ENCODE results near the gene RAPGEF6. TPM values are rescaled to one million over a fixed set of nuclear protein-coding genes. Genes with fewer than 3 reads are reported as not detected.
"Not testable (repeated sequence)": the region's sequence is repeated elsewhere in the genome, so short reads cannot be mapped to it uniquely, and the experiment has no call there.

Gene RAPGEF6
- total RNA-seq, 1 donor from 2014 or later = 36.7 TPM

GRCh38 chr5:131416729-131417128 is 218.3 kb downstream of the RAPGEF6 start:
- H3K4me1 Mint-ChIP-seq (ENCODE audit: low read depth) = peaks cover 37% of the 10 kb centered on the region
- H3K27ac Mint-ChIP-seq = no peak overlapping the region
- intact Hi-C loops (cut with micrococcal nuclease) = loop anchor here (1.0 to 5.0 kb wide), 9 partner anchors 34 to 1309 kb away; partner anchors contain the start of genes HINT1 and LYRM7
- no peak overlapping the region for H3K4me3 Mint-ChIP-seq
- H3K36me3 Mint-ChIP-seq (ENCODE audit: low read depth) = peaks cover 21% of the 10 kb centered on the region
- DNase-seq (ENCODE audit: low spot score) = no peak
- no peaks in the 10 kb centered on the region for H3K9me3 Mint-ChIP-seq
- no peaks in the 10 kb centered on the region for H3K27me3 Mint-ChIP-seq (ENCODE audit: insufficient read depth)

GRCh38 chr5:131413605-131414559 is 221.1 kb downstream of the RAPGEF6 start:
- Mint-ChIP-seq H3K36me3 (ENCODE audit: low read depth) (peaks cover 33% of the 10 kb centered on the region), H3K27me3 (ENCODE audit: insufficient read depth) (no peaks in the 10 kb centered on the region), H3K4me1 (ENCODE audit: low read depth) (peaks cover 37% of the 10 kb centered on the region), H3K27ac (peak overlapping the region; percentile 91), H3K4me3 (peak overlapping the region; percentile 51), H3K9me3 (peaks cover 6% of the 10 kb centered on the region)
- peak; percentile 37 for DNase-seq (ENCODE audit: low spot score)
- intact Hi-C loops (cut with micrococcal nuclease) = loop anchor here (1.0 kb wide), 1 partner anchor 18 kb away; no protein-coding TSS in a partner anchor

GRCh38 chr5:131406975-131407638 is 227.9 kb downstream of the RAPGEF6 start:
- Mint-ChIP-seq H3K36me3 (ENCODE audit: low read depth) (peaks cover 69% of the 10 kb centered on the region), H3K27ac (no peak overlapping the region), H3K9me3 (peaks cover 16% of the 10 kb centered on the region), H3K4me3 (no peak overlapping the region), H3K4me1 (ENCODE audit: low read depth) (peaks cover 6% of the 10 kb centered on the region), H3K27me3 (ENCODE audit: insufficient read depth) (no peaks in the 10 kb centered on the region)
- no peak for DNase-seq (ENCODE audit: low spot score)
- intact Hi-C loops (cut with micrococcal nuclease) = no loop called here

DNA sequence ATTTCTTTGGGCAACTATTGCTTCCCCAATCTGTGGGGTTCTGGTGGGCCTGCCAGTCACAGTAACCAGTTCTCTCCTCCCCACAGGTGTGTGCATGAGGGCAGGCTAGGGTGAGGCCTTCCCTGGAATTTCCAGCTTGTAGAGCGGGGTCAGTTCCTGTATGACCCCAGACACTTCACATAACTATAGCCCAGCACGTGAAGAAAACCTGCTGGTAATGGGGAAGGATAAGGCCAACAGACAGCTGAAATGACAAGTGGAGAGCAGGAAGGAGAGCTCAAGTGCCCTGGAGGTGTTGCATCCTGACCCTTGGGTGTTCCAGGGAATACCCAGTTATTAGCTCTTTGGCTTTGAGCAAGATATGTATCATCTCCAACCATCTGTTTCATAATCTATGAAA is 229.0 kb downstream of the RAPGEF6 start:
- peaks cover 72% of the 10 kb centered on the region for H3K36me3 Mint-ChIP-seq (ENCODE audit: low read depth)
- no peak overlapping the region for H3K27ac Mint-ChIP-seq
- DNase-seq (ENCODE audit: low spot score) = no peak
- intact Hi-C loops (cut with micrococcal nuclease) = no loop called here
- peaks cover 19% of the 10 kb centered on the region for H3K9me3 Mint-ChIP-seq
- H3K4me1 Mint-ChIP-seq (ENCODE audit: low read depth) = peaks cover 6% of the 10 kb centered on the region
- no peak overlapping the region for H3K4me3 Mint-ChIP-seq
- no peaks in the 10 kb centered on the region for H3K27me3 Mint-ChIP-seq (ENCODE audit: insufficient read depth)

DNA sequence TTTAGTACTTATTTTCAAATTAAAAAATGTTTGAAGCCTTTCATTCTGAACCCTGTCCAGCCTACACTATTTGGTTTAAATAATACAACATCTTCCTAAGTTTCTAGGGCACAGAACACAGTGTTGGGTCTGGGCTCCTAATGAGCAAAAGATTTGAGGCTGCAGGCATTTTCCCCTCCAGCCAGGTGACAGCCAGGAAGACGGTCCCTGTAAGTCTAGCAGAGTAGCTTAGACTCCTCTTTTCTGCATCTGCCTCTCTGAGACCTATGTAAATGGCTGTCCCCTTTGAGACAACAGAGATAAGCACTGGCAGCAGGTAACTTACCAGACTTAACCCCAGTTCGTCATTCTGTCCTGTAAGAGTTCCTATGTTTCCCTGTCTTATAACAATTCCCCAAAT is 229.4 kb downstream of the RAPGEF6 start:
- peaks cover 10% of the 10 kb centered on the region for H3K4me1 Mint-ChIP-seq (ENCODE audit: low read depth)
- H3K4me3 Mint-ChIP-seq = no peak overlapping the region
- no peak for DNase-seq (ENCODE audit: low spot score)
- H3K27ac Mint-ChIP-seq = no peak overlapping the region
- H3K9me3 Mint-ChIP-seq = peaks cover 23% of the 10 kb centered on the region
- no peaks in the 10 kb centered on the region for H3K27me3 Mint-ChIP-seq (ENCODE audit: insufficient read depth)
- peaks cover 72% of the 10 kb centered on the region for H3K36me3 Mint-ChIP-seq (ENCODE audit: low read depth)
- intact Hi-C loops (cut with micrococcal nuclease) = no loop called here

- Mint-ChIP-seq H3K4me3 (no peak overlapping the region), H3K36me3 (ENCODE audit: low read depth) (peaks cover 75% of the 10 kb centered on the region), H3K27ac (peak overlapping the region; percentile 21), H3K4me1 (ENCODE audit: low read depth) (peaks cover 46% of the 10 kb centered on the region), H3K9me3 (peaks cover 19% of the 10 kb centered on the region), H3K27me3 (ENCODE audit: insufficient read depth) (no peaks in the 10 kb centered on the region)
- intact Hi-C loops (cut with micrococcal nuclease) = no loop called here
- DNase-seq (ENCODE audit: low spot score) = no peak
These were observed 234.4 kb downstream of the RAPGEF6 start for GRCh38 chr5:131400585-131400984.

GRCh38 chr5:131399007-131399406 is 236.0 kb downstream of the RAPGEF6 start:
- H3K27me3 Mint-ChIP-seq (ENCODE audit: insufficient read depth); DNase-seq (ENCODE audit: low spot score); H3K4me3 Mint-ChIP-seq: not testable (repeated sequence)
- intact Hi-C loops (cut with micrococcal nuclease) = loop anchor here (5.0 to 10.0 kb wide), 3 partner anchors 192 to 332 kb away; partner anchors contain the start of gene RAPGEF6
- Mint-ChIP-seq H3K27ac (peak overlapping the region; percentile 37), H3K9me3 (peaks cover 19% of the 10 kb centered on the region), H3K4me1 (ENCODE audit: low read depth) (peaks cover 54% of the 10 kb centered on the region), H3K36me3 (ENCODE audit: low read depth) (peaks cover 75% of the 10 kb centered on the region)

DNA sequence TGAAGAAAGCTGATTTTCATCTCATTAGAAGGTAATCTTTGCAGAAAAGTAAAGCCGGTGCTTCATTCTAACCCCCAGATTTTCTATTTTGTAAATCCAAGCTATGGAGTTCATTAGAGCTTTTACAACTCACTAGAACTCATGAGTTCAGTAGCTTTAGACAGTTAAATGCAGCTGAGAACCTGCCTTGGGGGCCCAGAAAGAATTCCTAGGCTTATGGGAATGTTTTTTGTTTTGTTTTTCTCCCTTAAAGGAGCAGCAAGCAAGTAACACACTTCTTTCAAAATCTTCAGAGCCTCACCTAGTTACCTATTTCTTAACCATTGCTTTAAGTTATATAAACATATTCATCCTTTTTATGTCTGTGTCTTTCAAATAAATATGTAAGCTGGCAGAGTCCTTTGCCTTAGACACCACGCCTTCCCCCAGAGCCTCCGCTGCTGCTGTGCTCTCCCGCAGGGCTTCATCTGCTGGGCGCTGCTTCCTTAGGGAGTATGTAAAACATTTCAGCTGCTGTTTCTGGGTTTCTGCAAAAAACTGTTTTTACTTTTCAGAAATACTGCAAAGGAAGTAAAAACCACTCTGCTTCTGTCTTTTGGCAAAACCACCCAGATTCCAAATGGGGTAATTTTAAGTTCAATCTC is 238.3 kb downstream of the RAPGEF6 start:
- intact Hi-C loops (cut with micrococcal nuclease) = loop anchor here (1.0 to 10.0 kb wide), 7 partner anchors 17 to 329 kb away; partner anchors contain the start of gene RAPGEF6
- H3K36me3 Mint-ChIP-seq (ENCODE audit: low read depth) = peaks cover 75% of the 10 kb centered on the region
- H3K4me3 Mint-ChIP-seq = peak overlapping the region; percentile 71
- H3K4me1 Mint-ChIP-seq (ENCODE audit: low read depth) = peaks cover 76% of the 10 kb centered on the region
- DNase-seq (ENCODE audit: low spot score) = no peak
- peaks cover 5% of the 10 kb centered on the region for H3K9me3 Mint-ChIP-seq
- no peaks in the 10 kb centered on the region for H3K27me3 Mint-ChIP-seq (ENCODE audit: insufficient read depth)
- H3K27ac Mint-ChIP-seq = peak overlapping the region; percentile 95

GRCh38 chr5:131396015-131396414 is 239.0 kb downstream of the RAPGEF6 start:
- peaks cover 79% of the 10 kb centered on the region for H3K4me1 Mint-ChIP-seq (ENCODE audit: low read depth)
- H3K27me3 Mint-ChIP-seq (ENCODE audit: insufficient read depth) = no peaks in the 10 kb centered on the region
- intact Hi-C loops (cut with micrococcal nuclease) = loop anchor here (1.0 to 10.0 kb wide), 7 partner anchors 17 to 329 kb away; partner anchors contain the start of gene RAPGEF6
- H3K9me3 Mint-ChIP-seq = peaks cover 5% of the 10 kb centered on the region
- H3K27ac Mint-ChIP-seq = peak overlapping the region; percentile 95
- no peak for DNase-seq (ENCODE audit: low spot score)
- peaks cover 76% of the 10 kb centered on the region for H3K36me3 Mint-ChIP-seq (ENCODE audit: low read depth)
- peak overlapping the region; percentile 71 for H3K4me3 Mint-ChIP-seq

GRCh38 chr5:131394128-131394527 is 240.9 kb downstream of the RAPGEF6 start:
- no peaks in the 10 kb centered on the region for H3K9me3 Mint-ChIP-seq
- DNase-seq (ENCODE audit: low spot score) = peak; percentile 56
- intact Hi-C loops (cut with micrococcal nuclease) = loop anchor here (1.0 to 10.0 kb wide), 5 partner anchors 11 to 241 kb away; partner anchors contain the start of genes LYRM7 and RAPGEF6
- H3K4me3 Mint-ChIP-seq = peak overlapping the region; percentile 81
- no peaks in the 10 kb centered on the region for H3K27me3 Mint-ChIP-seq (ENCODE audit: insufficient read depth)
- H3K4me1 Mint-ChIP-seq (ENCODE audit: low read depth) = peaks cover 84% of the 10 kb centered on the region
- peaks cover 79% of the 10 kb centered on the region for H3K36me3 Mint-ChIP-seq (ENCODE audit: low read depth)
- peak overlapping the region; percentile 95 for H3K27ac Mint-ChIP-seq

DNA sequence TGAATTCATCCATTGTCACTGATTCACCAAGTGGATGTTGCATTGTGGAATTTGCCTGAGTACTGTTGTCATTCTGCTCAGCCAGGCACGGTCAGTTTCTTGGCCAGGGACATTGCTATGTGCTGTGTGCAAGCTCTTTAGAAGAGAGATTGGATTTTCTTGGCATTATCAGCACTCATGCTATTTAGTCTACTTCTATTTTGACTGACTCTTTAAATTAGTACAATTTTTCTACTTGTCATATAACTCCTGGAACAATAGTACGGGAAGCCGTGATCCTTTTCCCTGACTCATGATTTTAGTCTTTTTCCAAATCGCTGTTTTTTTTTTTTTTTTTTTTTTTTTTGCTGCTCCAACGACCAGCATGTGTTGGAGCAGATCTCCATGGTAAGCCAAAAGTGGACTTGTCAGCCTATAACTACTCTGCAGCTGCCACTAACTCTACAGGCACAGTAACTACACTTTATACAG is 241.5 kb downstream of the RAPGEF6 start:
- Mint-ChIP-seq H3K9me3 (no peaks in the 10 kb centered on the region), H3K27ac (peak overlapping the region; percentile 95), H3K4me1 (ENCODE audit: low read depth) (peaks cover 85% of the 10 kb centered on the region), H3K36me3 (ENCODE audit: low read depth) (peaks cover 75% of the 10 kb centered on the region), H3K27me3 (ENCODE audit: insufficient read depth) (no peaks in the 10 kb centered on the region), H3K4me3 (peak overlapping the region; percentile 81)
- intact Hi-C loops (cut with micrococcal nuclease) = loop anchor here (10.0 kb wide), 1 partner anchor 241 kb away; the partner anchor contains the start of gene RAPGEF6
- DNase-seq (ENCODE audit: low spot score) = no peak

DNA sequence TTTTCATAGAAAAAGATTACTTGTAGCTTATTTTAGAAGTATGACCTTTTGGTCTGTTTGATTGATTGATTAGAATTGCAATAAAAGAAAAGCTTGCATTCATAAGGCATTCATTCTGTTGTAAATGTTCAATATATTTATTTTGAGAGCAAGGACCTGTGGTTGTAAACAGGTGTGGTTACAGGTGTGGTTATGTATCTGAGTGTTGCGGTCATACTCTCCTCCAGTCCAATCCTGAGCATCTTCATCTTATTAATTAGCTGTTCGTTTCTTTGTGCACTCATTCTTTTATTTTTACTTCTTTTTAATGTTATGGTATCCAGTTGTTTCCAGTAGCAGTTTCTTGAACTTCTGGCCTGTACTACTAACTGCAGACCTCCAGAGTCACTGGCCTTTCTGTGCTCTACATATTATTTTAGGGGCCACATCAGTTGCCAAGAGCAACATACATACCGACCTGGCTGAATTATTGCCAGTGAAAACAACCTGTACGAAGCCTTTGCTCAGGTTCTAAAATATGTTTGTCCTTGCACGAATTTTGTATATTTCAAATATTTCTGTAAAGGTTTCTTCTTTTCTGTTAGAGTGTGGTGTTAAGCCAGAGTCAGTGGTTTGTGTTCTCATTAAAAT is 242.4 kb downstream of the RAPGEF6 start:
- H3K27me3 Mint-ChIP-seq (ENCODE audit: insufficient read depth) = no peaks in the 10 kb centered on the region
- H3K36me3 Mint-ChIP-seq (ENCODE audit: low read depth) = peaks cover 68% of the 10 kb centered on the region
- no peaks in the 10 kb centered on the region for H3K9me3 Mint-ChIP-seq
- no peak for DNase-seq (ENCODE audit: low spot score)
- no peak overlapping the region for H3K4me3 Mint-ChIP-seq
- intact Hi-C loops (cut with micrococcal nuclease) = loop anchor here (10.0 kb wide), 1 partner anchor 242 kb away; the partner anchor contains the start of gene RAPGEF6
- peaks cover 81% of the 10 kb centered on the region for H3K4me1 Mint-ChIP-seq (ENCODE audit: low read depth)
- peak overlapping the region; percentile 95 for H3K27ac Mint-ChIP-seq
